ENCODE results near the gene GEMIN2.

DNA sequence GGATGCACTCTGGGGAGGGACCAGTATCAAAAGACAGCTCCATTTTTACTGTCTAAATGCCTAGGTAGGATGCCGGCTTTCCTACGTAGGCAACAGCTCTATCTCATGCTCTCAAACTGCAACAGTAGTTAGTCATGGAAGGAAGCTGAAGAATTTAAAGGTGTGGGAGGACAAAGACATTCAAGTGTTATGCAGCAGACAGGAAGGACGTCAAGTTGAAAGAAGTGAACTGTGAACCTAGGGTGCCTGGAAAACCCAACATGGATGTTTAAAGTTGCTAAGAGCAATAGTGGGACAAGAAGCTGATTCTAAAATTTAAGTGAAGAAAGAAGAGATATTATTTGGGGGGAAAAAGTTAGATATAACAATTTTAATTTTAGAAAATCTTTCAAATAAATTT lies 17.0 kb upstream of the GEMIN2 start:
- TF ChIP-seq CREB1 (IDR thresholded peaks at IDR 0.05; ENCODE audit: low read depth) = no peak
- TF ChIP-seq, protein P1, sequence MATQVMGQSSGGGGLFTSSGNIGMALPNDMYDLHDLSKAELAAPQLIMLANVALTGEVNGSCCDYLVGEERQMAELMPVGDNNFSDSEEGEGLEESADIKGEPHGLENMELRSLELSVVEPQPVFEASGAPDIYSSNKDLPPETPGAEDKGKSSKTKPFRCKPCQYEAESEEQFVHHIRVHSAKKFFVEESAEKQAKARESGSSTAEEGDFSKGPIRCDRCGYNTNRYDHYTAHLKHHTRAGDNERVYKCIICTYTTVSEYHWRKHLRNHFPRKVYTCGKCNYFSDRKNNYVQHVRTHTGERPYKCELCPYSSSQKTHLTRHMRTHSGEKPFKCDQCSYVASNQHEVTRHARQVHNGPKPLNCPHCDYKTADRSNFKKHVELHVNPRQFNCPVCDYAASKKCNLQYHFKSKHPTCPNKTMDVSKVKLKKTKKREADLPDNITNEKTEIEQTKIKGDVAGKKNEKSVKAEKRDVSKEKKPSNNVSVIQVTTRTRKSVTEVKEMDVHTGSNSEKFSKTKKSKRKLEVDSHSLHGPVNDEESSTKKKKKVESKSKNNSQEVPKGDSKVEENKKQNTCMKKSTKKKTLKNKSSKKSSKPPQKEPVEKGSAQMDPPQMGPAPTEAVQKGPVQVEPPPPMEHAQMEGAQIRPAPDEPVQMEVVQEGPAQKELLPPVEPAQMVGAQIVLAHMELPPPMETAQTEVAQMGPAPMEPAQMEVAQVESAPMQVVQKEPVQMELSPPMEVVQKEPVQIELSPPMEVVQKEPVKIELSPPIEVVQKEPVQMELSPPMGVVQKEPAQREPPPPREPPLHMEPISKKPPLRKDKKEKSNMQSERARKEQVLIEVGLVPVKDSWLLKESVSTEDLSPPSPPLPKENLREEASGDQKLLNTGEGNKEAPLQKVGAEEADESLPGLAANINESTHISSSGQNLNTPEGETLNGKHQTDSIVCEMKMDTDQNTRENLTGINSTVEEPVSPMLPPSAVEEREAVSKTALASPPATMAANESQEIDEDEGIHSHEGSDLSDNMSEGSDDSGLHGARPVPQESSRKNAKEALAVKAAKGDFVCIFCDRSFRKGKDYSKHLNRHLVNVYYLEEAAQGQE (IDR thresholded peaks at IDR 0.05; ENCODE audit: low read depth) = no peak
- no peak for TF ChIP-seq FOXM1 (IDR thresholded peaks at IDR 0.05; ENCODE audit: borderline replicate concordance, low read depth)
- TF ChIP-seq RAD21 (IDR thresholded peaks at IDR 0.05; ENCODE audit: low read depth) = no peak
- TF ChIP-seq, protein P2, sequence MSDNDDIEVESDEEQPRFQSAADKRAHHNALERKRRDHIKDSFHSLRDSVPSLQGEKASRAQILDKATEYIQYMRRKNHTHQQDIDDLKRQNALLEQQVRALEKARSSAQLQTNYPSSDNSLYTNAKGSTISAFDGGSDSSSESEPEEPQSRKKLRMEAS (IDR thresholded peaks at IDR 0.05) = no peak
- TF ChIP-seq ZBTB7A (IDR thresholded peaks at IDR 0.05; ENCODE audit: low read depth) = no peak

All from Ishikawa (cell line).